Right lobe of liver (tissue), 6 donors: ENCODE results near the gene P2RY6. TPM values are rescaled to one million over a fixed set of nuclear protein-coding genes. Genes with fewer than 3 reads are reported as not detected.

ENCODE experiments used
- ATAC-seq, 4 donors: fragments of 200-7000 bp; cut with Tn5 transposase; one replicate each; pipeline ENCODE4 v1.9.1; 2020; ENCODE audit warnings: mild to moderate bottlenecking in 4 of 4, moderate library complexity in 4 of 4
- DNase-seq, 3 donors: peaks; one replicate each; pipeline ENCODE4 v3.0.0-alpha.2; 2020
- H3K27ac ChIP-seq, 3 donors: fragments of 200-600 bp; one replicate each; pipeline ENCODE4 v1.8.0; 2022
- H3K27me3 ChIP-seq, 2 donors: fragments of 200-600 bp; one replicate each; pipeline ENCODE4 v1.8.0; 2022
- H3K36me3 ChIP-seq, 4 donors: fragments of 200-600 bp; sonication (generic) in 1 of 4; one replicate each; pipeline versions ENCODE4 v1.5.1 to v1.8.0; 2017 to 2022; ENCODE audit warnings: control low read depth in 1 of 4
- H3K4me1 ChIP-seq, 4 donors: fragments of 200-600 bp; sonication (generic) in 1 of 4; one replicate each; pipeline versions ENCODE4 v1.5.1 to v1.8.0; 2017 to 2022; ENCODE audit warnings: control low read depth in 1 of 4
- H3K4me3 ChIP-seq, 3 donors: fragments of 200-600 bp; one replicate each; pipeline ENCODE4 v1.8.0; 2022
- H3K9me3 ChIP-seq, 4 donors: fragments of 200-600 bp; sonication (generic) in 1 of 4; one replicate each; pipeline versions ENCODE4 v1.5.1 to v1.8.0; 2017 to 2022; ENCODE audit warnings: control low read depth in 1 of 4
- CTCF ChIP-seq, 4 donors: fragments of 200-600 bp in 3 of 4; fragments of 450-650 bp in 1 of 4; IDR thresholded peaks; one replicate each; pipeline versions ENCODE4 v1.5.1 to v1.8.0; 2016 to 2022; ENCODE audit warnings: antibody characterized with exemption in 4 of 4, mild to moderate bottlenecking in 2 of 4
- POLR2A ChIP-seq: fragments of 450-650 bp; IDR thresholded peaks from one replicate; pipeline ENCODE4 v1.6.1; 2017; ENCODE audit warnings: antibody characterized with exemption, mild to moderate bottlenecking
- WGBS: methylation state at CpG from one replicate; pipeline ENCODE4 v1.1.6; 2018; ENCODE audit warnings: low coverage, low lambda C conversion rate; ENCODE audit not compliant: insufficient coverage; ENCODE audit errors: missing lambda C conversion rate; 5-methylcytosine and 5-hydroxymethylcytosine counted together
- intact Hi-C, 2 donors: fragments of 100-400 bp; cut with DNase I; formaldehyde crosslinking; loops; one replicate each; pipeline versions ENCODE4 v1.11.2 to v1.14.1; 2022
- total RNA-seq, 6 experiments: library from RNA; depleted of rRNA in 2 of 6; stranded (reverse); fragments of >200 nt in 2 of 6; fragmentation: NEBNext Ultra II Directional in 3 of 6; extraction: Animal tissue kit (Norgen Biotek cat#: 25700) in 3 of 6; gene quantifications; one replicate each; pipeline versions ENCODE4 v1.1.0 to v1.2.4, GENCODE V29; 2016 to 2023
- donor health status: DM: no; HTN: yes; CAD: no.
- donor health status: DM: no; HTN: no; CAD: no.
- donor health status: DM: no; HTN: no; CAD: no.
- donor health status: DM: no; HTN: yes; CAD: no.
- donor health status: DM: no; HTN: yes; CAD: no.

Gene P2RY6
- total RNA-seq, 6 experiments from 2014 or later: 0.24 to 1.8 (median 0.62) TPM

GRCh38 chr11:73312851-73313327 lies 40.8 kb downstream of the P2RY6 start:
- DNase-seq (no peak), ATAC-seq (no peak)
- no peaks in the 10 kb centered on the region for H3K36me3 ChIP-seq
- H3K4me3 ChIP-seq: peak overlapping the region in 1 of 3 donors; percentile 15
- H3K9me3 ChIP-seq: no peaks in the 10 kb centered on the region
- H3K4me1 ChIP-seq: peaks cover 0 to 17% (median 0%) of the 10 kb centered on the region in 4 donors
- TF ChIP-seq CTCF (IDR thresholded peaks at IDR 0.05): no peak
- no peak for TF ChIP-seq POLR2A
- H3K27ac ChIP-seq: peak overlapping the region in 1 of 3 donors; percentile 54
- 56% methylated on average over 2 of the region's 6 CpGs for WGBS
- intact Hi-C loops: no loop called here
- no peaks in the 10 kb centered on the region for H3K27me3 ChIP-seq

- intact Hi-C loops: no loop called here
- Histone ChIP-seq H3K27me3 (no peaks in the 10 kb centered on the region), H3K27ac (peak overlapping the region in 1 of 3 donors; percentile 54), H3K4me1 (peaks cover 0 to 11% (median 0%) of the 10 kb centered on the region in 4 donors), H3K9me3 (no peaks in the 10 kb centered on the region), H3K36me3 (no peaks in the 10 kb centered on the region), H3K4me3 (no peak overlapping the region)
- no peak for TF ChIP-seq CTCF (IDR thresholded peaks at IDR 0.05)
- TF ChIP-seq POLR2A: no peak
- DNase-seq (no peak), ATAC-seq (no peak)
- 29% methylated on average over 1 of the region's 1 CpG for WGBS
Observed at GRCh38 chr11:73313652-73314051, 41.5 kb downstream of the P2RY6 start.

- 83% methylated on average over 3 of the region's 11 CpGs for WGBS
- Histone ChIP-seq H3K27me3 (no peaks in the 10 kb centered on the region), H3K9me3 (no peaks in the 10 kb centered on the region), H3K4me1 (peaks cover 0 to 11% (median 0%) of the 10 kb centered on the region in 4 donors), H3K4me3 (no peak overlapping the region), H3K36me3 (no peaks in the 10 kb centered on the region), H3K27ac (peak overlapping the region in 1 of 3 donors; percentile 54)
- no peak for TF ChIP-seq CTCF (IDR thresholded peaks at IDR 0.05)
- no peak for TF ChIP-seq POLR2A
- ATAC-seq (no peak), DNase-seq (no peak)
- intact Hi-C loops: no loop called here
Observed at GRCh38 chr11:73314117-73314961, 42.2 kb downstream of the P2RY6 start.

GRCh38 chr11:73315293-73316020 lies 43.3 kb downstream of the P2RY6 start:
- H3K36me3 ChIP-seq: no peaks in the 10 kb centered on the region
- intact Hi-C loops: no loop called here
- 64% methylated on average over 5 of the region's 9 CpGs for WGBS
- ATAC-seq (peak in 1 of 4 donors; percentile 10), DNase-seq (no peak)
- H3K4me1 ChIP-seq: peaks cover 0 to 11% (median 0%) of the 10 kb centered on the region in 4 donors
- no peaks in the 10 kb centered on the region for H3K27me3 ChIP-seq
- peak overlapping the region in 1 of 3 donors; percentile 16 for H3K27ac ChIP-seq
- H3K4me3 ChIP-seq: no peak overlapping the region
- H3K9me3 ChIP-seq: no peaks in the 10 kb centered on the region
- TF ChIP-seq CTCF (IDR thresholded peaks at IDR 0.05): no peak
- no peak for TF ChIP-seq POLR2A
